ENCODE results near the gene IRAK2.
"Not testable (repeated sequence)": the region's sequence is repeated elsewhere in the genome, so short reads cannot be mapped to it uniquely, and the experiment has no call there.

Gene IRAK2

GRCh38 chr3:10160346-10160745 lies 4.4 kb upstream of the IRAK2 start:
- no peaks in the 10 kb centered on the region for H3K9me3 ChIP-seq (ENCODE audit: low read length)
- TF ChIP-seq EZH2 (IDR thresholded peaks at IDR 0.05; ENCODE audit: borderline replicate concordance, low read length) (no peak), CTCF (IDR thresholded peaks at IDR 0.05; ENCODE audit: low read length) (no peak)
- no peak overlapping the region for H3K27ac ChIP-seq (ENCODE audit: low read depth, low read length, poor library complexity, severe bottlenecking)
- H3K9me2 ChIP-seq (ENCODE audit: low read depth, low read length) = no peaks in the 10 kb centered on the region
- H3K4me3 ChIP-seq (ENCODE audit: low read depth, low read length, poor library complexity, severe bottlenecking) = no peak overlapping the region
- no peak overlapping the region for H3K4me2 ChIP-seq (ENCODE audit: low read length)
- no peaks in the 10 kb centered on the region; the same call in 1 of the 2 replicates for H3F3A ChIP-seq (ENCODE audit: insufficient read depth, low read length)
- no peak overlapping the region for H2AFZ ChIP-seq (ENCODE audit: low read length)
- H3K79me2 ChIP-seq (ENCODE audit: insufficient read depth, low read length) = no peaks in the 10 kb centered on the region
- no peaks in the 10 kb centered on the region for H4K20me1 ChIP-seq (ENCODE audit: insufficient read depth, low read length)
- H3K36me3 ChIP-seq (ENCODE audit: insufficient read depth, low read length) = no peaks in the 10 kb centered on the region
- peaks cover 8% of the 10 kb centered on the region for H3K4me1 ChIP-seq (ENCODE audit: insufficient read depth, low read length, severe bottlenecking)
- H3K9ac ChIP-seq (ENCODE audit: low read length) = no peak overlapping the region
- H3K27me3 ChIP-seq (ENCODE audit: insufficient read depth, low read length) = no peaks in the 10 kb centered on the region

GRCh38 chr3:10160925-10161324 lies 3.8 kb upstream of the IRAK2 start:
- no peak overlapping the region for H2AFZ ChIP-seq (ENCODE audit: low read length)
- no peaks in the 10 kb centered on the region; the same call in 1 of the 2 replicates for H3F3A ChIP-seq (ENCODE audit: insufficient read depth, low read length)
- no peaks in the 10 kb centered on the region for H3K36me3 ChIP-seq (ENCODE audit: insufficient read depth, low read length)
- no peak overlapping the region for H3K4me2 ChIP-seq (ENCODE audit: low read length)
- peaks cover under 1% of the 10 kb centered on the region; the same call in 1 of the 2 replicates for H3K79me2 ChIP-seq (ENCODE audit: insufficient read depth, low read length)
- no peak overlapping the region for H3K4me3 ChIP-seq (ENCODE audit: low read depth, low read length, poor library complexity, severe bottlenecking)
- H3K9ac ChIP-seq (ENCODE audit: low read length) = no peak overlapping the region
- no peaks in the 10 kb centered on the region for H3K27me3 ChIP-seq (ENCODE audit: insufficient read depth, low read length)
- no peaks in the 10 kb centered on the region for H4K20me1 ChIP-seq (ENCODE audit: insufficient read depth, low read length)
- no peaks in the 10 kb centered on the region for H3K9me3 ChIP-seq (ENCODE audit: low read length)
- no peak overlapping the region for H3K27ac ChIP-seq (ENCODE audit: low read depth, low read length, poor library complexity, severe bottlenecking)
- TF ChIP-seq CTCF (IDR thresholded peaks at IDR 0.05; ENCODE audit: low read length) (peak; percentile 18; the same call in 1 of the 2 replicates), EZH2 (IDR thresholded peaks at IDR 0.05; ENCODE audit: borderline replicate concordance, low read length) (no peak)
- H3K9me2 ChIP-seq (ENCODE audit: low read depth, low read length) = no peaks in the 10 kb centered on the region
- peaks cover 9% of the 10 kb centered on the region for H3K4me1 ChIP-seq (ENCODE audit: insufficient read depth, low read length, severe bottlenecking)

GRCh38 chr3:10162185-10162584 lies 2.5 kb upstream of the IRAK2 start:
- TF ChIP-seq EZH2 (IDR thresholded peaks at IDR 0.05; ENCODE audit: borderline replicate concordance, low read length) (no peak), CTCF (IDR thresholded peaks at IDR 0.05; ENCODE audit: low read length) (peak; percentile 11; the same call in 1 of the 2 replicates)
- Histone ChIP-seq H3K79me2 (ENCODE audit: insufficient read depth, low read length) (peaks cover 7% of the 10 kb centered on the region; the same call in 1 of the 2 replicates), H3K9ac (ENCODE audit: low read length) (no peak overlapping the region), H3K4me1 (ENCODE audit: insufficient read depth, low read length, severe bottlenecking) (peaks cover 22% of the 10 kb centered on the region), H4K20me1 (ENCODE audit: insufficient read depth, low read length) (no peaks in the 10 kb centered on the region), H3K27ac (ENCODE audit: low read depth, low read length, poor library complexity, severe bottlenecking) (peak overlapping the region; percentile 26), H3K9me2 (ENCODE audit: low read depth, low read length) (no peaks in the 10 kb centered on the region), H3K9me3 (ENCODE audit: low read length) (no peaks in the 10 kb centered on the region), H3K36me3 (ENCODE audit: insufficient read depth, low read length) (no peaks in the 10 kb centered on the region; the same call in 1 of the 2 replicates), H3K4me3 (ENCODE audit: low read depth, low read length, poor library complexity, severe bottlenecking) (no peak overlapping the region), H3K27me3 (ENCODE audit: insufficient read depth, low read length) (no peaks in the 10 kb centered on the region), H2AFZ (ENCODE audit: low read length) (no peak overlapping the region), H3K4me2 (ENCODE audit: low read length) (no peak overlapping the region), H3F3A (ENCODE audit: insufficient read depth, low read length) (no peaks in the 10 kb centered on the region; the same call in 1 of the 2 replicates)

- not testable (repeated sequence) for H3K36me3 ChIP-seq (ENCODE audit: insufficient read depth, low read length); H3K27me3 ChIP-seq (ENCODE audit: insufficient read depth, low read length); H3K9me2 ChIP-seq (ENCODE audit: low read depth, low read length); H3K79me2 ChIP-seq (ENCODE audit: insufficient read depth, low read length); H2AFZ ChIP-seq (ENCODE audit: low read length); H3K27ac ChIP-seq (ENCODE audit: low read depth, low read length, poor library complexity, severe bottlenecking); H4K20me1 ChIP-seq (ENCODE audit: insufficient read depth, low read length); H3K9ac ChIP-seq (ENCODE audit: low read length); H3K9me3 ChIP-seq (ENCODE audit: low read length); H3F3A ChIP-seq (ENCODE audit: insufficient read depth, low read length)
- H3K4me1 ChIP-seq (ENCODE audit: insufficient read depth, low read length, severe bottlenecking) = peaks cover 42% of the 10 kb centered on the region
- H3K4me2 ChIP-seq (ENCODE audit: low read length) = peak overlapping the region; percentile 96
- peak overlapping the region; percentile 100 for H3K4me3 ChIP-seq (ENCODE audit: low read depth, low read length, poor library complexity, severe bottlenecking)
These were observed 546 bp upstream of the IRAK2 start for GRCh38 chr3:10164201-10164545.

Measured in OCI-LY1 (cell line).